Calu3 (cell line): ENCODE measurements around the gene HMGN2. TPM values are rescaled to one million over a fixed set of nuclear protein-coding genes. Genes with fewer than 3 reads are reported as not detected.

Source experiments
- BruUV-seq: library from RNA; stranded (reverse); fragments of 400-500 nt; replicated peaks from 2 replicates; lab custom pipeline; 2021; lab: Mats Ljungman, UMichigan
- CTCF ChIA-PET: fragments of 300-600 bp; sonication (Branson Sonifier 250); formaldehyde crosslinking; loops from one replicate; lab custom pipeline; 2022; ENCODE audit warnings: antibody characterized with exemption; lab: Charles Lee
- DNase-seq: peaks from one replicate; pipeline ENCODE4 v3.0.0; 2022
- H3K27ac Mint-ChIP-seq: one replicate; pipeline ENCODE4 v1.8.0; 2022; ENCODE audit warnings: mixed read lengths; ENCODE audit not compliant: unreplicated experiment
- H3K27me3 Mint-ChIP-seq: one replicate; pipeline ENCODE4 v1.8.0; 2022; ENCODE audit warnings: mixed read lengths; ENCODE audit not compliant: unreplicated experiment
- H3K36me3 Mint-ChIP-seq: one replicate; pipeline ENCODE4 v1.8.0; 2022; ENCODE audit warnings: mild to moderate bottlenecking, moderate library complexity, mixed read lengths; ENCODE audit not compliant: insufficient read depth, unreplicated experiment
- H3K4me1 Mint-ChIP-seq: one replicate; pipeline ENCODE4 v1.8.0; 2022; ENCODE audit warnings: mild to moderate bottlenecking, low read depth, mixed read lengths; ENCODE audit not compliant: unreplicated experiment
- H3K4me3 Mint-ChIP-seq: one replicate; pipeline ENCODE4 v1.8.0; 2022; ENCODE audit warnings: mild to moderate bottlenecking, low read depth, moderate library complexity, mixed read lengths; ENCODE audit not compliant: unreplicated experiment
- H3K9me3 Mint-ChIP-seq: one replicate; pipeline ENCODE4 v1.8.0; 2022; ENCODE audit warnings: low read depth, mixed read lengths; ENCODE audit not compliant: unreplicated experiment
- intact Hi-C: fragments of 100-400 bp; cut with micrococcal nuclease; formaldehyde crosslinking; loops from one replicate; pipeline ENCODE4 v1.10.0; 2022; ENCODE audit not compliant: unreplicated experiment
- total RNA-seq: library from RNA; stranded (reverse); gene quantifications from 2 replicates; pipeline ENCODE4 v1.2.3, GENCODE V29; 2022
- TF ChIP-seq, protein P1 (sequence below): fragments of 200-600 bp; IDR thresholded peaks from one replicate; pipeline ENCODE4 v1.8.0; 2022; ENCODE audit warnings: antibody characterized with exemption; ENCODE audit not compliant: unreplicated experiment

HMGN2 gene
- total RNA-seq, 1 experiment from 2014 or later: 290 TPM

DNA sequence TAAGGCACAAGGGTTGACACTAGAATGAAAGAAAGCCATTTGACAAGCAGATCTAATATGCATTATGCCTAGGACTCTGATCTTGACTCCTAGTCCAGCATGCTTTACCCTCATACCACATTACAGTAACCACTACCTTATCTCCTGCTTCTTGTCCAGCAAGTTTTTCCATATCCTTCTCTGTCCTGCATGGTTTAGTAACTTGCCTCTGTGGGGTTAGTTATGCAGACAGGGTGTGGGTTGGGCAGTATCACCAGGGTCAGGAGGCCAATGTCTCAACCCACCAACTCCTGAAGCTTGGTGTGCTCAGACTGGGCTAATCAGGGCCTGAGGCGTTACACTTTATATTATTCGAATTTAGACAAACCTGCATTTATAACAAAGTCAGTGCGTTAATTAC lies 21.3 kb upstream of the HMGN2 start:
- Mint-ChIP-seq H3K27ac (no peak overlapping the region), H3K4me1 (peaks cover 12% of the 10 kb centered on the region), H3K9me3 (no peaks in the 10 kb centered on the region), H3K36me3 (no peaks in the 10 kb centered on the region), H3K4me3 (no peak overlapping the region), H3K27me3 (no peaks in the 10 kb centered on the region)
- TF ChIP-seq, protein P1, sequence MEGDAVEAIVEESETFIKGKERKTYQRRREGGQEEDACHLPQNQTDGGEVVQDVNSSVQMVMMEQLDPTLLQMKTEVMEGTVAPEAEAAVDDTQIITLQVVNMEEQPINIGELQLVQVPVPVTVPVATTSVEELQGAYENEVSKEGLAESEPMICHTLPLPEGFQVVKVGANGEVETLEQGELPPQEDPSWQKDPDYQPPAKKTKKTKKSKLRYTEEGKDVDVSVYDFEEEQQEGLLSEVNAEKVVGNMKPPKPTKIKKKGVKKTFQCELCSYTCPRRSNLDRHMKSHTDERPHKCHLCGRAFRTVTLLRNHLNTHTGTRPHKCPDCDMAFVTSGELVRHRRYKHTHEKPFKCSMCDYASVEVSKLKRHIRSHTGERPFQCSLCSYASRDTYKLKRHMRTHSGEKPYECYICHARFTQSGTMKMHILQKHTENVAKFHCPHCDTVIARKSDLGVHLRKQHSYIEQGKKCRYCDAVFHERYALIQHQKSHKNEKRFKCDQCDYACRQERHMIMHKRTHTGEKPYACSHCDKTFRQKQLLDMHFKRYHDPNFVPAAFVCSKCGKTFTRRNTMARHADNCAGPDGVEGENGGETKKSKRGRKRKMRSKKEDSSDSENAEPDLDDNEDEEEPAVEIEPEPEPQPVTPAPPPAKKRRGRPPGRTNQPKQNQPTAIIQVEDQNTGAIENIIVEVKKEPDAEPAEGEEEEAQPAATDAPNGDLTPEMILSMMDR: no peak
- CTCF ChIA-PET: no interaction called here
- no peak for DNase-seq
- no TSS peak for BruUV-seq
- intact Hi-C loops: no loop called here

DNA sequence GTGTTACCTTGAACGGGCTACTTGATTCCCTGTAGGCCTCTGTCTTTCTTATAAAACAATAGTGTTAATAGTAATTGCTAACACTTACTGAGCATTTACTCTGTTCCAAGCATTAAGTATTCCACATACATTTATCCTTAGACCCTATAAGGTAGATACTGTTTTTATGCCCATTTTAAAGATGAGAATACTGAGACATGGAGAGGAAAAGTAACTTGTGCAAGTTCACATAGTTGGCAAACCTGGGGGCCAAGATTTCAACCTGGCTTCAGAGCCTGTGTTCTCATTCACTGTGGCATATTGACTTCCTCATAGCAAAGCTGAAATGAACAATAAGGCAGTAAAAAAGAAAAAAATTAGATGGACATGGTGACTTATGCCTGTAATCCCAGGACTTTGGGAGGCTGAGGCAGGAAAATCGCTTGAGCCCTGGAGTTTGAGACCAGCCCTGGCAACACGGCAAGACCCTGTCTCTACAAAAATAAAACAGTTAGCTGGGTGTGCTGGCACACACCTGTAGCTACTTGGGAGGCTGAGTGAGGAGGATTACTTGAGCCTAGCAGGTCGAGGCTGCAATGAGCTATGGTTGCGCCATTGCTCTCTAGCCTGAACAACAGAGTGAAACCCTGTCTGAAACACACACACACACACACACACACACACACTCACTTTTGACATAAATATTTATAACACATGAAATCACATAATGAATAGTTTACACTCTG lies 19.6 kb upstream of the HMGN2 start:
- Mint-ChIP-seq H3K36me3 (no peaks in the 10 kb centered on the region), H3K9me3 (no peaks in the 10 kb centered on the region), H3K27ac (no peak overlapping the region), H3K27me3 (no peaks in the 10 kb centered on the region), H3K4me3 (no peak overlapping the region), H3K4me1 (peaks cover 12% of the 10 kb centered on the region)
- CTCF ChIA-PET: no interaction called here
- intact Hi-C loops: no loop called here
- BruUV-seq: no TSS peak
- TF ChIP-seq, protein P1: no peak
- DNase-seq: no peak

DNA sequence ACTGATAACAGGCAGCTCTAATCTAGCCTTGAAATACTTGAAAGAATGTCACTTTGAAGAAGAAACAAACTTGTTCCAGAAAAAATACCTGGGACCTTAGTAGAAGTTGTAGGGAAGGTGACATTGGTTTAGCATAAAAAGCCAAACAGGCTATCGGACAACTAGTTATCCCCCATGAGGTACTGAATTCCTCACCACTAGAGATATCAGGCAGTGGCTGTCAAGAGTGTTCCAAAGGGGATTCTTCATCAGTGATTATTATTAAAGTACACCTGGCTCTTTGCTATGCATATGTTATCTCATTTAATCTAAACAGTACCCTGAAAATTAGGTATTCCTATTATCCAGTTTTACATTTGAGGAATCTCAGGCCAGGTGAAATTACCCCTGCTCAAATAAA lies 13.1 kb upstream of the HMGN2 start:
- no TSS peak for BruUV-seq
- H3K4me3 Mint-ChIP-seq: no peak overlapping the region
- intact Hi-C loops: no loop called here
- no peaks in the 10 kb centered on the region for H3K27me3 Mint-ChIP-seq
- H3K9me3 Mint-ChIP-seq: no peaks in the 10 kb centered on the region
- TF ChIP-seq, protein P1: no peak
- no peaks in the 10 kb centered on the region for H3K4me1 Mint-ChIP-seq
- no peak for DNase-seq
- no peaks in the 10 kb centered on the region for H3K36me3 Mint-ChIP-seq
- CTCF ChIA-PET: no interaction called here
- H3K27ac Mint-ChIP-seq: no peak overlapping the region

DNA sequence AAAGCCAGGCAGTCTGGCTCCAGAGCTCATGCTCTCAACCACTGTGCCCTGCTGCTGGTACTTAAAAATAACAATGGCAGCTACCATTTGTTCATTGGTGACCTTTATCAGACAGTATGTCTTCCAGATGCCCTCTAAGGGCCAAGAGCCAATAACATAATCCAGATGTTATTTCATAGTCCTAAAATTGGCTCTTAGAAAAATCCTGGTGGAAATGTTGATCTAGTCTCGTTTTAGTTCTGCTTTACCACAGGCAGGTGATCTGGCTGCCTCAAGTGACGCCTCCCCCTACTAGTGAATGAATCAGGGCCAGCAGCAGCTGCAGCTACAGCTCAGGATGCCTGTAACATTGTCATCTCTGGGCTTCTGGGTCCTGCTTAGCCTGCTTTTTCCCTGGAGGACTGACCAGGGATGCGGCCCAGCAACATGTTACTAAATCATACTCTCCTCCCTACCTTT lies 12.6 kb upstream of the HMGN2 start:
- Mint-ChIP-seq H3K27me3 (no peaks in the 10 kb centered on the region), H3K4me1 (no peaks in the 10 kb centered on the region), H3K4me3 (no peak overlapping the region), H3K27ac (no peak overlapping the region), H3K9me3 (no peaks in the 10 kb centered on the region), H3K36me3 (no peaks in the 10 kb centered on the region)
- DNase-seq: no peak
- BruUV-seq: no TSS peak
- CTCF ChIA-PET: no interaction called here
- intact Hi-C loops: no loop called here
- TF ChIP-seq, protein P1: no peak
